Right lobe of liver (tissue), 4 donors: ENCODE measurements around the gene PRMT7.

Experiments
- CTCF ChIP-seq, 4 donors: fragments of 200-600 bp in 3 of 4; fragments of 450-650 bp in 1 of 4; IDR thresholded peaks; one replicate each; pipeline versions ENCODE4 v1.5.1 to v1.8.0; 2016 to 2022; ENCODE audit warnings: antibody characterized with exemption in 4 of 4, mild to moderate bottlenecking in 2 of 4
- POLR2A ChIP-seq: fragments of 450-650 bp; IDR thresholded peaks from one replicate; pipeline ENCODE4 v1.6.1; 2017; ENCODE audit warnings: antibody characterized with exemption, mild to moderate bottlenecking
- donor health status: DM: no; HTN: no; CAD: no.
- donor health status: DM: no; HTN: no; CAD: no.
- donor health status: DM: no; HTN: yes; CAD: no.

GRCh38 chr16:68395815-68396214 lies 85.0 kb downstream of the PRMT7 start:
- TF ChIP-seq CTCF (IDR thresholded peaks at IDR 0.05) (no peak), POLR2A (no peak)
